Measurements from ENCODE around the gene AKAP8.

DNA sequence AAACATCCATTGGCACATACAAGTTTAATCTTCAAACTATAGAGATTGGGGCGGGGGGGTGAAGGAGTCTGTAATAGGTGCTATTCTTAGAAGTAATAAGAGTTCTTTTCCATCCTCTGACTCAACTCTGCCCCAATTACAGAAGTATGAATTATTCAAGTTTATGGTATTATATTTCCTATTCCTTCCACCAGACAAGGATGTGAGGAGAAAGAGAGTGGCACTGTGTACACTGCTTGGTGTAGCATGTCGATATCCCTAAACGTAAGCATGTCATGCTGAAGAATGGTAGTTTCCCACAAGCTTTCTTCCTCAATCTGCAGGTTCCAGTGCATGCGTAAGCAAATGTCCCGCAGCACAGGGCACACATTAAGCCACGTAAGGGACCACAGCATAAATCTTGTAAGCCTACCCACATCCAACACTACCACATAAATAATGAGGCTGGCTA lies 61.3 kb downstream of the AKAP8 start:
- TF ChIP-seq REST (IDR thresholded peaks at IDR 0.05; ENCODE audit: insufficient read depth in 1 of 2, low read depth in 2 of 2, low read length in 1 of 2) (no peak), POLR2AphosphoS5 (IDR thresholded peaks at IDR 0.05; ENCODE audit: low read depth, low read length) (no peak), SIN3A (IDR thresholded peaks at IDR 0.05; ENCODE audit: borderline replicate concordance, insufficient read depth, low read depth, low read length) (no peak), TCF7L2 (IDR thresholded peaks at IDR 0.05; ENCODE audit: low read depth, low read length) (no peak)
- TF ChIP-seq, protein P1, sequence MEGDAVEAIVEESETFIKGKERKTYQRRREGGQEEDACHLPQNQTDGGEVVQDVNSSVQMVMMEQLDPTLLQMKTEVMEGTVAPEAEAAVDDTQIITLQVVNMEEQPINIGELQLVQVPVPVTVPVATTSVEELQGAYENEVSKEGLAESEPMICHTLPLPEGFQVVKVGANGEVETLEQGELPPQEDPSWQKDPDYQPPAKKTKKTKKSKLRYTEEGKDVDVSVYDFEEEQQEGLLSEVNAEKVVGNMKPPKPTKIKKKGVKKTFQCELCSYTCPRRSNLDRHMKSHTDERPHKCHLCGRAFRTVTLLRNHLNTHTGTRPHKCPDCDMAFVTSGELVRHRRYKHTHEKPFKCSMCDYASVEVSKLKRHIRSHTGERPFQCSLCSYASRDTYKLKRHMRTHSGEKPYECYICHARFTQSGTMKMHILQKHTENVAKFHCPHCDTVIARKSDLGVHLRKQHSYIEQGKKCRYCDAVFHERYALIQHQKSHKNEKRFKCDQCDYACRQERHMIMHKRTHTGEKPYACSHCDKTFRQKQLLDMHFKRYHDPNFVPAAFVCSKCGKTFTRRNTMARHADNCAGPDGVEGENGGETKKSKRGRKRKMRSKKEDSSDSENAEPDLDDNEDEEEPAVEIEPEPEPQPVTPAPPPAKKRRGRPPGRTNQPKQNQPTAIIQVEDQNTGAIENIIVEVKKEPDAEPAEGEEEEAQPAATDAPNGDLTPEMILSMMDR (IDR thresholded peaks at IDR 0.05): no peak
